Skin epidermis (tissue), 12 donors: Measurements from ENCODE around the gene LOXL4.
A peak's percentile ranks its signal among the peaks of the same experiment; 100 is the strongest.

ENCODE experiments used
- H3K27ac ChIP-seq, 21 experiments: fragments of 200-600 bp; sonication (generic) in 11 of 21; one replicate each; pipeline ENCODE4 v1.5.0; 2020; ENCODE audit warnings: mild to moderate bottlenecking in 3 of 21, inconsistent platforms in 2 of 21, moderate library complexity in 2 of 21
- H3K4me3 ChIP-seq, 7 experiments: fragments of 200-600 bp; sonication (generic) in 2 of 7; one replicate each; pipeline ENCODE4 v1.5.0; 2020; ENCODE audit warnings: inconsistent platforms in 2 of 7, mild to moderate bottlenecking in 2 of 7, moderate library complexity in 1 of 7

The LOXL4 gene

DNA sequence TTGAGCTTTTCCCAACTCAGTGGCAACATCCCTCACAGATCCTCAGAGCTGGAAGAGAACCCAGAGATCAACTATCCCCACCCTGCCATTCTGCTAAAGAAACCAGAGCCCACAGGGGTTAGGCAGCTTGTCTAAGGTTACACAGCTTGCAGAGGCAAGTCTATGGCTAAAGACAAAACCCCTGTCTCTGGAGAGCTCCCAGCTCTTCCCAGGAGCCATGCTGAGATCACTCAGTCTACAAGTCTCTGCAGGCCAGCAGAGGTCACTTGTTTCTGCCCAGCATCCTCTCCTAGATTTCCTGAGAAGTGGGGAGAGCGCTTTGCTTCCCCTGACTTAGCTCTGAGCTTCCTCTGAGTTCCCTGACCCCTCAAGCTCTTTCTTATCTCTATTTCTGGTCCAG, 28.5 kb upstream of the LOXL4 start:
- no peak overlapping the region for H3K4me3 ChIP-seq
- H3K27ac ChIP-seq: no peak overlapping the region

DNA sequence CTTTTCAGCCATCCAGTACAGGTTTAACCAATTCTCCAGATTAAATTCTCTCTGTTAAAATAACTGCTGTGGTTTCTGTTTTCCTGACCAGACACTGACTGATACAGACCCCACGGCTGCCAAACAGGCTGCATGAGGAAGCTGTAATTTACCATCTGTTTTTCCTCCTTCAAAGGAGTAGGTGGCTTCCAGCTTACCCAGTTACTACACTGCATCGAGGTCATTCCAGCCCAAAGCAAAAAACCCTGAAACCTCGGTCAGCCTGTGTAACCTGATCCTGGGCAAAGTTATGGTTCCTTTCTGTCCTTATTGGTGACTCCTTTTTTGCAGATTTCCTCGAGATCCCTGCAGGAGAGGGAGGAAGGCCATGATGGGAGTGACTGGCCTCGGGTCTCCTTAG, 27.9 kb upstream of the LOXL4 start:
- H3K27ac ChIP-seq: peak overlapping the region in 2 of 21 experiments; percentile 6 to 22
- no peak overlapping the region for H3K4me3 ChIP-seq

DNA sequence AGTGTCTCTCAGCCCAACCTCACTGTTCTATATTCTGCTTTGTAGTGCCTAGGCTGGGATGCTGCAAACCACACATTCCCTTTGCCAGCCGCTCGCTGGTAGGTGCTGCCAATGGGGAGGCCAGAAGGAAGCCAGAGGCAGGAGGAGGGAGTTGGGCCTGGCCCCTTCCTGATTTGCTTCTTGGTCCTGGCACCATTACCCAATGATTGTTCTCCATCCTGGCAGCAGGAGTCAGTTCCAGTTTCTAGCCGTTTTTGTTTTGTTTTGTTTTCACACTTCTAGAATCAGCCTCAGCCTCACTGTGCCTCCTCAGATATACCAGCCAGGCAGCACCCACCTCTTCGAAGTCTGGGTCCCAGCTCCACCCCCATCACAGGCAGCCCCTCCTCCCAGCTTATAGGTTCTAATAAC, 27.4 kb upstream of the LOXL4 start:
- Histone ChIP-seq H3K4me3 (no peak overlapping the region), H3K27ac (peak overlapping the region in 1 of 21 experiments; percentile 22)

DNA sequence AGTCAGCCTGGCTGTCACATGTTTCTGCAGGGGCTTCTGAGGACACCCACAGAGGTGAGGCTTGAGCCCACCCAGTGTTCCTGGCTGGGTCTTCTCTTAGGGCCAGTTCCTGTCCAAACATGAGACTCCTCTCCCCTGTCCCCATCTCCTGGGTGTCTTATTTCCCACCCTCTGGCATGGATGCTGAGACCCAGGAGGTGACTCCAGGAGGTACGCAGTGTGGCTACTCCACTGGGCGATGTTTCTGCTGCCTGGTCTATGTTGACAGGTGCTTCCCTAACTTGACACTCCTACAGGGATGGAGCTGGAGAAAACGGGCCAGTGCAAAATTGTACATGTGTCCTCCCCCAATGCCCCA, 26.3 kb upstream of the LOXL4 start:
- Histone ChIP-seq H3K27ac (no peak overlapping the region), H3K4me3 (no peak overlapping the region)

DNA sequence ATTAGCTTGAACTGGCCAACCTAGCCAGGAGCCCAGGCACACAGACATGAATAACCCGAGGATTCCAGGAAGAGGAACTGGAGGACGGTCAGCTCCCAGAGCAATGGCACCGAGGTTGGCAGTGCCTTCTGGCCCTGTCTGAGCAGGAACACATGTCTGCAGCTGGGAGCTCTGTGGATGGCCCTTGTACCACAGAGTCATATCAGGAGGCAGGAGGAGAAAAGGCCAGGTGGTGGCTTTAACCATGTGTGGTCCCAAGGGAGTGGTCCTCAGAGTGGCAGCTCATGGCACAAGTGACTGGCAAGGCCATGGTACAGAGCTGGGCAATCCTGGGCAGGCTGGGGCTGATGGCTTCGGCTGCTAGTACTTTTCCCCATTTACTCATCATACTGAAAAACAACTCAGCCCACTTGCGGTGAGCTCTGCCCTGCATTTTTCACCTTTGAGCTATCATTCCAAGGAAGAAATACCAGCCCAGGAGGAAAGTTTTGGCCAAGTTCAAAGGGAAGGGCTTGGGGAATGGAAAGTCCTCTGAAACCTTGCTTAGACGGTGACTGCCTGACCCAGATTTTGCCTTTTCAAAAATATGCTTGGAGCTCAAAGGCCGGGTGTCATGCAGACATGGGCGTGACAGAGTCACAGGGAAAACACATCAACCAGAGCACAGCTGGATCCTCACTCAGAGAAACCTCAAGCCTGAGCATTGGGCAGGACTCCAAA, 25.7 kb upstream of the LOXL4 start:
- Histone ChIP-seq H3K27ac (peak overlapping the region in 2 of 21 experiments; percentile 23 to 40), H3K4me3 (no peak overlapping the region)

DNA sequence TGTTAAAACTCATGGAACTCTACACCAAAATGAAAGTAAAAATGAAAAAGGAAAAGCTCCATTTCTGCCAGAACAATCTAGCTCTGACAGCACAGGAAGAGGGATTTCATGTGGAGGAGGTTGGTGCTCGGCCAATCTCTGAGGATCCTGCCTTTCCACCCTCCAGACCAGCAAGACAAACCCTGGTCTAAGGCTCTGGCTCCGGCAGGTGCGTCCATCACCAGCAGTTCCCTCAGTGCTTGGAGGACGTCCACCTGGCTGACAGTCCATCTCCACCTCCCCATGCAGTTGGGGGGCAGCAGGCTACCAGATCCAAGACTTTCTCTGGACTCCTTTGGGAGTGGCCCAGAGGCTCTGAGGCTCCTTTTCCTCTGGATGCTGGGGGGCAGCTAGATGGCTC, 25.0 kb upstream of the LOXL4 start:
- H3K27ac ChIP-seq: peak overlapping the region in 1 of 21 experiments; percentile 40
- H3K4me3 ChIP-seq: no peak overlapping the region

DNA sequence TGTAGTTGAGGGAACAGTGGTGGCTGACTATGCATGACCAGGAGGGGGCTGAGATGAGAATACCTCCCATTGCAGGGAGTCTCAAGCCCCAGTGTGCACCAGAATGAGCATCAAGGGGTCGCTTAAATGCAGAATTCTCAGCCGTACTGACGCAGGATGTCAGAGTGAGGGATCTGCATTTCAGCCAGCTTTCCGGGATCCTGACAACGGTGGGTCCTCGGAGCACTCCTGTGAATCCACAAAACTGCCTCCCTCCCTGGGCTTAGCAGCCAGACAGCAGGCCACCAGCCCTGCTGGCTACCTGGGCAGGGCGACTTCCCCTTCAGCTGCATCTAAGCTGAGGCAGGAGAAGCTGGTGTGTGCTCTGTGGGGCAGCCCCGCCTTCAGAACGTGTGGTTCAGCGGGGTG, 21.8 kb upstream of the LOXL4 start:
- Histone ChIP-seq H3K4me3 (no peak overlapping the region), H3K27ac (no peak overlapping the region)

DNA sequence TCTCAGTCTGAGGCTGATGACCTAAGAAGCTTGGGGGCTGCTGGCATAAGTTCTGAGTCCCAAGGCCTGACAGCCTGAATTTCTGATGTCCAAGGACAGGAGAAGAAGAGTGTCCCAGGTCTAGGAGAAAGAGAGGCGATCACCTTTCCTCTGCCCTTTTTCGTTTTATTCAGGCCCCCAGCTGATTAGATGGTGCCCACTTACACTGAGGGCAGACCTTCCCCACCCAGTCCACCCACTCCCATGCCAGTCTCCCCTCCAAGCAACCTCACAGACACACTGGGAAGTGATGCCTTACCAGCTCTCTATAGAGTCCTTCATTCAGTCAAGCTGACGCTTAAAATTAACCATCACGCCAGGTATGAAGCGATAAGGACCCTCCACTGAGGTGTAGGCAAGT, 19.3 kb upstream of the LOXL4 start:
- Histone ChIP-seq H3K4me3 (no peak overlapping the region), H3K27ac (no peak overlapping the region)

DNA sequence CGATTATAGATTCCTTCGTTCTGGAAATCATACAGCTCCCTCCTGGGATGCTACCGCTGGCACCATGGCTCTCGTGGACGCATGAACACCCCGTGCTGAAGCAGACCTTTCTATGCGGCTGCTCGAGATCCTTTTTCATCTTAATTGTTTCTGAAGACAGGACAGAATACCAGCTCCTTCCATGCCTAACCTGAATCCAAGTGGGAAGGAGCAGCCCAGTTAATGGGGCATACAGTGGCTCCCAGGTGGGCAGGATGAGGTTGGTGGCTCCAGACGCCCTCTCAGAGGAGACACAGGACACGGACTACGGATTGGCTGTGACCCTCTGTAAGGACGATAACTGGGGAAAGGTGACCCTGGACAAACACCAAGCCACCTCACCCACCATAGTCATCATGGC, 18.4 kb upstream of the LOXL4 start:
- no peak overlapping the region for H3K4me3 ChIP-seq
- no peak overlapping the region for H3K27ac ChIP-seq

DNA sequence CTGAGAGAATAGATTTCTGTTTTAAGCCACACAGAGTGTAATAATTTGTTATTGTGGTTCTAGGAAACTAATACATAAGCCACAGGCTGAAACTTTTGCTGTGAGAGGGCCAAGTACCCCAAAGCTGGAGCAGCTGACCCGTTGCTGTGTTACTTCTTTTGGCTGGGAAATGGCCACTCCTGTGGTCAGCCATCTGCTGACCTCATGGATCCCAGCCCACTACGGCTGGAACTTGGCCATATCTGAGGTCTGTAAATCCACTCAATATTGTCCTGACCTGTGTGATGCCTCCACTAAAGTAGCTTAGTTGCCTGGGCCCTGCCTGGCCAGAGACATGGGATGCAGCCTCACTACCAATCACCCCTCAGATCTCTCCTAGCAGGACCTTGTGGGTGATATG, 17.4 kb upstream of the LOXL4 start:
- Histone ChIP-seq H3K4me3 (no peak overlapping the region), H3K27ac (no peak overlapping the region)

DNA sequence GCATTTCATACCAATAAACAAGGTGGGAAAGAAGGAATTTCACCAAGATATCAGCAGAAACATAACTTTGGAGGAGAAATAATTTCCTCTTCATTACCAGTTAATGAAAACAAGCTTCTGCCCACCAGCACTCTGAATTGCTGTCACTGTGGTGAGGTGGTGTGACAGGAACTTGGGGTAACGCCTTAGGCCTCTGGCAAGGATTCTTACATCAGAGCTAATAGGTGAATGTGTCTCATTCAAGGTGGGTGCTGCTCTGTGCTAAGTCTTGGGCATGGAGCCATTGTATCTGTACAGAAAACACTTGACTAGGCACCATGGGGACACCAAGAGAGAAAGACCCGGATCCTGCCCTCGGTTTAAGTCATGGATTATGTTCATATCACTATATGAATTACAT, 8.3 kb upstream of the LOXL4 start:
- H3K27ac ChIP-seq: no peak overlapping the region
- H3K4me3 ChIP-seq: no peak overlapping the region

DNA sequence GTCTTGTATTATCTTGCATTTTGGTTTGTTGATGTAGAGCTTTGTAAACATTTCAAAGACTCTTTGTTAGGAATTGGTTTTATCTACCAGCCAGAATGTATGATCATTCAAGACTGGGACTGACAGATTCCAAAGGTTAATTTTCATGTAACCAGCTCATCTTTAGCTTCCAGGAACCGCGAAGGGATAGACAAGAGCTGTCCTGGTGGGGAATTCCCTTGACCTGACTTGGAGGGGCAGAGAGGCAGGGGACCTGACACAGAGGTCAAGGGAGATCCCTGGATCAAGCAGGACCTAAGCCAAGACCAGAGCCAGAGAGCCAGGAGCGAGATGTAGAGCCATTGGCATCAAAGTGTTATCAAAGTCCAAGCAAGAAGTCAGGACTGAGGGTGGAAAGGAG, 6.6 kb upstream of the LOXL4 start:
- Histone ChIP-seq H3K4me3 (no peak overlapping the region), H3K27ac (no peak overlapping the region)

DNA sequence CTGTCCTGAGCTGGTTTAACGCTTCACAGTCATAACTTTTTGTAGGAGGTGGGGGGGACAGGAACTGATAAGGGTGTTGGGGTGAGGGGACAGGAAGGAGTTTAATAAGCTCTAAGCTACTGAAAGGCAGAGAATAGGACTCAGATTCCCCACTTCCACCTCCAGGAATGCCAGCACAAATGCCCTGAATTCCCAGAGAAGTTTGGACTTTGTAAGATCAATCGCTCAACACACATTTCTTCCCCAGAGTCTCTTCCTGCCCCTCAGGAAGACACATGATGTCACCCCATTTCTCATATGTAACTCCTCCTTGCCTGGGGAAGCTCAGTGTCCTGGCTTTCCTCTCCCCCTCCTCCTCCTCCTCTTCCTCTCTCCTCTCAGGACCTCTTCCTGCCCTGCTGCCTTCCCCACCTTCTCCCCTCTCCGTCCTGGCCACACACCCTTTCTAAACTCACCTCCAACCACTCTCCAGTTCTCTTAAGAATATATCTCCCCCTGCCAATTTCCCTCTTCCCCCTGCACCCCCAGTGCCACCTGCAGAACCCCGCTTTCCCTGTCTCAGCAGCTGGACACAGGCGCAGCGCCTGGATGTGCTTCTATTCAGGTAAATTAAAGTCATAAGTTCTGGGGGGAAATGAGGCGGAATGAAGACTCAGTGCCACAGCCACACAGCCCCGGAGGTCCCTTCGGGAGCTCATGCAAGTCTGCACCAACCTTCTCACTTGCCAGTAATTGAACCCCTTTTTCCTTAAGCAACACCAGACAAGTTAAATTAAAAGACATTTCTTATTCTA, 5.3 kb upstream of the LOXL4 start:
- Histone ChIP-seq H3K4me3 (no peak overlapping the region), H3K27ac (no peak overlapping the region)

DNA sequence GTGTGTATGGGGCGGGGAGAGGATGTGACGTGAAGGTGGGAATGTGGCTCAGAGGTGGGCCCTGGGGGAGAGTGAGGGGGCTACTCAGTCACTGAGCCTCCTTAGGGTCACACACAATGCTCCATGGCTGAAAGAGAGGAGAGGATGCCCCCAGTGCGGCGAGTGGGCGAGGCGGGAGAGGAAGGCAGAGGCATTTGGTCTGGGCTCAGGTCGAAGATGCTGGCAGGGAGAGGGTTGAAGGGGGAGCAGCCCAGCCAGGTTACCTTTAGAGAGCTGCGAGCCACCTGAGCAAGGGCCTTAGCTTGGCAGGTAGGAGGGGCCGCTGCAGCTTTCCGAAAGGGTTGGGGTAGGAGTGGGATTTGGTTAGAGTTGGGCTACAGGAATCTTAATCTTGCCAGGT, 4.7 kb upstream of the LOXL4 start:
- no peak overlapping the region for H3K4me3 ChIP-seq
- H3K27ac ChIP-seq: no peak overlapping the region

DNA sequence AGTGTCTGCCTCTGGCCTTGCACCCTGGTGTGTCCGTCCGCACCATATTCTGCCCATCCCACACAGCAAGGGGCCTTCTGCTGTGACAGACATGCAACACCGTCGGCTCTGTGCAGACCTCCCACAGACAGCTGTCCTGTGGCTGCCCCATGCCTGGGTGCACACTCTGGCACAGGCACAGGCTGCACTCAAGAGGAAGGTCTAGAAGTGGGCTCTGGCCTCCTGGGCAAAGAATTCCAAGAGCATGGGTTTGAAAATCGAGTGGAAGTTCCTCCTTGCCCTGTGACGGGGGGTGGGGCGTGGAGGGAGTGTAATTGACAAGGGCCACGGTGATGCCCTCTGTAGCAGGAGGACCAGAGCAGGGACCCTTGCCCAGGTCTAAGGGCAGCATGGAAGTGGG, 4.3 kb upstream of the LOXL4 start:
- Histone ChIP-seq H3K4me3 (no peak overlapping the region), H3K27ac (no peak overlapping the region)

DNA sequence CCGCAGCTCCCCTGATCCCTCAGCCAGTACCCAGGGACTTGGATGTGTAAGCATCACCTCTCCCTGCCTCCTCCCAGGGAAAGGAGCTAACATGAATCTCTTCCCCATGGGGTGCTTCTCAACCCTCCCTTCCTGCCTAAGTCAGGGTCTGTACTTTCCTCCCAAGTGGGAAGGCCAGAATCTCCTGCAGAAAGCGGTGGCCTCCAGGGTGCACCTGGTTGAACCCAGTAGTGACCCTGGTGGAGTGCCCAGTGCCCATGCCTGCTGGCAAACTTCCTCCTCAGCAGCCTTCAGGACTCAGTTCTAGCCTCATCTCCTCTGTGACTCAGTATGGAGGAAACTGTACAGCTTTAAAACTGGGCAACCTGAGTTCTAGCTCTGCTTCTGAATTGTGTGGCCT, 2.8 kb upstream of the LOXL4 start:
- Histone ChIP-seq H3K4me3 (no peak overlapping the region), H3K27ac (no peak overlapping the region)

DNA sequence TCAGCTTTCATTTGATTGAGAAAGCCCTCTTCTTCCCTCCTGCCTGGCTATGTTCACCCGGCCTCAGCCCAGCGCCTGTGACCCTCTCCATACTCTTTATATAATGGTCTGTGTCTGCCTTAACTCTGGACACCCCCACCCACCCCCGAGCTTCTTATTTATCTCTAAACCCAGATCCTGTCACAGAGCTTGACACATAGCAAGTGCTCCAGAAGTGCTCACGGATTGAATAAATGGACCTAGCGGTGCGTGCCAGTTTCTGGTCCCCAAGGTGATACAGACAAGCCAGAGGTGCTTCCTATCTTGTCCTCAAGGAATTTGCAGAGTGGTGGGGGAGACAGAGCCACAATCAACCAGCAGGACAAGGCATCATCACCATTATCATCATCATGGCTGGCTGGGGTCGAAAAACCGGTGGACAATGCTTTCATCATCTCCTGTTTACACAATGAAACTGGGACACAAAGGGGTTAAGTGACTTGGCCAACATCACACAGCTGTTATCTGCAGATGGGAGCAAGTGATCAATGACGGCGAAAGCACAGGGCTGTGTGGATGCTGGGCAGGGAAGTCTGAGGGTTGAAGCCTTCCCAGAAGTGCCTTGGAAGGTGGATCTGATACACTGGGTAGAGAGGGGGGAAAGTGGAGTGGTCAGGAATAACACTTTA, 2.2 kb upstream of the LOXL4 start:
- peak overlapping the region in 3 of 21 experiments; percentile 22 to 65 (median 63) for H3K27ac ChIP-seq

DNA sequence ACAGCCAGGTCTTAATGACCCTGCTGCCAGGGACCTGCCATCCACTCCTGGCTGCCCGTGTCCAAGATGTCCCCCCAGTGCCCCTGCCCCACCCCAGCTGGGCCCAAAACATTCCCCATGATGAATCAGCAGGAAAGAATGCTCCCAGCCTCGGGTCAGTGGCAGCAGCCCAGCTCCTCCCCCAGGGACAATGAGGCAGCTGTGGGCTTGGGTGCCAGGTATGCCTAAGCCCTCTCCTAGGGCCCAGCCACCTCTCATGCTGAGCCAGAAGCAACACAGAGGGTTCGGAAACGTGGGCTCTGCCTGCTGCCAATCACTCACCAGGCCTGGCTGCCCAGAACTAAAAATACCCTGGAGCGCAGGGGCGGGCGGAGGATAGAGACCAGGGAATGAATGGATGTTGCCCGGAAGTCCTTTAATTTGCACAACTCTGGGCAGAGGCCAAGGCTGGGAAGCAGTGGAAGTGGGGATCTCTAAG, 1.5 kb upstream of the LOXL4 start:
- peak overlapping the region in 6 of 21 experiments; percentile 17 to 88 (median 56) for H3K27ac ChIP-seq
- no peak overlapping the region for H3K4me3 ChIP-seq

More for the DNA sequence above, 2.2 kb upstream of the LOXL4 start:
- no peak overlapping the region for H3K4me3 ChIP-seq

DNA sequence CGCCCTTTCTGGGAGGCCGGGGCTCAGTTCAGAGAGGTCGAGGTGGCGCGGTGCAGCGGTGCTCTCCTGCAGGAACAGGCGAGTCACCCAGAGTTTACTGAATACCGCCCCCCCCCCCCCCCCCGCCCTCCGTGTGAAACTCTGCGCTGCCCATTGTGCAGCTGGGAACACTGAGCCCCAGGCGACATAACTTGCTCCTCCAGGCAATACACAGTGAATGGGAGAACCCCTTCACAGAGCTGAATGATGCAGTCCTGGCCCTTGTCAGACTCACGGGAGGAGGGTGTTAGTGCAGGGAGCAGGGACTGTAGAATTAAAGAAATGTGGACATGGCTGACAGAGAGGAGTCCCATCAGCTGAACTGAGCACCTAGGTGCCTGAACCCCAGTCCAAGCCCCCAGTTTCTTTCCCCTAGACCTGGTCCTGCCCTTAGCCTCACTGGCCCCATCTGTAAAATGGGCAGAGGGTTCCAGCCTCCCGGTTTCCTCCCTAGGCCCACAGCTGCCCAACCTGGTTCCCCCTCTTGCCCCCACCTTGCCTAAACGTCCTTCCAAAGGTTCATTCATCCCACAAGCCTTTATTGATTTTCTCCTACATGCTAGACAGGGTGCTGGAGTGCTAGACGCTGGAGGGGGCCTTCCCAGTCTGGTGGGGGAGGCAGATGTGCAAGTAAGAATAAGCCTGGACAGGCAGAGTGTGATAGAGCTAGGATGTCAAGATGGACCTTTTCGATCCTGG, 869 bp upstream of the LOXL4 start:
- Histone ChIP-seq H3K27ac (peak overlapping the region in 10 of 21 experiments; percentile 0 to 88 (median 50)), H3K4me3 (peak overlapping the region in 6 of 7 experiments; percentile 15 to 42 (median 28))
